ENCODE results near the gene SIK2.

GRCh38 chr11:111561306-111561705 lies 40.9 kb upstream of the SIK2 start:
- TF ChIP-seq KDM1A (IDR thresholded peaks at IDR 0.05), result no peak
- TF ChIP-seq POLR2AphosphoS5 (IDR thresholded peaks at IDR 0.05; ENCODE audit: control insufficient read depth, insufficient read depth, low read depth, low read length), result no peak
- no peak for TF ChIP-seq CHD4 (IDR thresholded peaks at IDR 0.05; ENCODE audit: insufficient read depth, insufficient replicate concordance, low read depth, low read length, poor library complexity, severe bottlenecking)
- no peak for TF ChIP-seq CEBPG (CRISPR knock-in tag; IDR thresholded peaks at IDR 0.05)
- no peak for TF ChIP-seq CEBPG (tag; conservative IDR thresholded peaks at IDR 0.05 in 1 of 2, IDR thresholded peaks at IDR 0.05 in 1 of 2)
- TF ChIP-seq TAF1 (IDR thresholded peaks at IDR 0.05; ENCODE audit: control insufficient read depth, extremely low read depth, insufficient read depth, low read length, severe bottlenecking), result no peak
- TF ChIP-seq RAD51 (IDR thresholded peaks at IDR 0.05; ENCODE audit: borderline replicate concordance, low read depth), result no peak
- TF ChIP-seq ZKSCAN1 (IDR thresholded peaks at IDR 0.05; ENCODE audit: low read depth, low read length), result no peak
- no peak for TF ChIP-seq SP2 (IDR thresholded peaks at IDR 0.05; ENCODE audit: extremely low read depth, low read depth, low read length, poor library complexity, severe bottlenecking)
